Measurements from ENCODE around the gene IL36B. TPM values are rescaled to one million over a fixed set of nuclear protein-coding genes. Genes with fewer than 3 reads are reported as not detected.

Gene IL36B
- total RNA-seq, 2 experiments from 2014 or later, result not detected

DNA sequence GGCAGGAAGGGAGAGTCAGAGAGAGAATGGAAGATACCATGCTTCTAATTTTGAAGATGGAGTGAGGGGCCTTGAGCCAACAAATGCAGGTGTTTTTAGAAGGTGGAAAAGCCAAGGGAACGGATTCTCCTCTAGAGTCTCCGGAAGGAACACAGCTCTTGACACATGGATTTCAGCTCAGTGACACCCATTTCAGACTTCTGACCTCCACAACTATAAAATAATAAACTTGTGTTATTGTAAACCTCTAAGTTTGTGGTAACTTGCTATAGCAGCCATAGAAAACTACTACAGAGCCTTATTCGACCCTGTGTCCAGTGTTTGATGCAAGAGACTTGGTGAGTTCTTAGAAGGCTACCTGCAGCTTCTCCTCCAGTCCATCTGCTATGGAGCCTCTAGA is 22.9 kb upstream of the IL36B start:
- H3K27ac Mint-ChIP-seq, result peak overlapping the region; percentile 76
- H3K4me1 Mint-ChIP-seq (ENCODE audit: low read depth), result peaks cover 30% of the 10 kb centered on the region
- no peaks in the 10 kb centered on the region for H3K9me3 Mint-ChIP-seq (ENCODE audit: insufficient read depth)
- CTCF ChIA-PET, result interaction anchor here (0.9 to 12.0 kb wide), 14 partner anchors 9 to 315 kb away, joined by 3 to 215 read pairs (median 5); no protein-coding TSS in a partner anchor
- DNase-seq (no peak), ATAC-seq (no peak)
- no peaks in the 10 kb centered on the region for H3K27me3 Mint-ChIP-seq (ENCODE audit: low read depth)
- POLR2A ChIA-PET, result interaction anchor here (1.3 kb wide), 1 partner anchor 99 kb away, joined by 3 read pairs; the partner anchor contains the start of gene PSD4
- no peak overlapping the region for H3K4me3 Mint-ChIP-seq
- H3K36me3 Mint-ChIP-seq (ENCODE audit: low read depth), result no peaks in the 10 kb centered on the region

DNA sequence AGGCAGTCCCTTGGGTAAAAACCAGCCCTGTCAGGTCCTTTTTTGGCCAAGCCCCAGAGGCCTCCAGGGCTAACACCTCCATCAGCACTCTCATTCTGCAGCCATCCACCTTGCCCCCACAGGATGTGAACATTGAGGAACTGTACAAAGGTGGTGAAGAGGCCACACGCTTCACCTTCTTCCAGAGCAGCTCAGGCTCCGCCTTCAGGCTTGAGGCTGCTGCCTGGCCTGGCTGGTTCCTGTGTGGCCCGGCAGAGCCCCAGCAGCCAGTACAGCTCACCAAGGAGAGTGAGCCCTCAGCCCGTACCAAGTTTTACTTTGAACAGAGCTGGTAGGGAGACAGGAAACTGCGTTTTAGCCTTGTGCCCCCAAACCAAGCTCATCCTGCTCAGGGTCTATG is 22.4 kb upstream of the IL36B start:
- H3K4me3 Mint-ChIP-seq, result no peak overlapping the region
- H3K4me1 Mint-ChIP-seq (ENCODE audit: low read depth), result peaks cover 30% of the 10 kb centered on the region
- H3K27me3 Mint-ChIP-seq (ENCODE audit: low read depth), result peaks cover under 1% of the 10 kb centered on the region
- peak overlapping the region; percentile 76 for H3K27ac Mint-ChIP-seq
- CTCF ChIA-PET, result interaction anchor here (1.5 to 12.0 kb wide), 10 partner anchors 10 to 315 kb away, joined by 3 to 215 read pairs (median 5); no protein-coding TSS in a partner anchor
- no peaks in the 10 kb centered on the region for H3K9me3 Mint-ChIP-seq (ENCODE audit: insufficient read depth)
- DNase-seq, result peak; percentile 71
- H3K36me3 Mint-ChIP-seq (ENCODE audit: low read depth), result no peaks in the 10 kb centered on the region
- POLR2A ChIA-PET, result interaction anchor here (1.3 kb wide), 1 partner anchor 99 kb away, joined by 3 read pairs; the partner anchor contains the start of gene PSD4
- ATAC-seq, result peak; percentile 97

DNA sequence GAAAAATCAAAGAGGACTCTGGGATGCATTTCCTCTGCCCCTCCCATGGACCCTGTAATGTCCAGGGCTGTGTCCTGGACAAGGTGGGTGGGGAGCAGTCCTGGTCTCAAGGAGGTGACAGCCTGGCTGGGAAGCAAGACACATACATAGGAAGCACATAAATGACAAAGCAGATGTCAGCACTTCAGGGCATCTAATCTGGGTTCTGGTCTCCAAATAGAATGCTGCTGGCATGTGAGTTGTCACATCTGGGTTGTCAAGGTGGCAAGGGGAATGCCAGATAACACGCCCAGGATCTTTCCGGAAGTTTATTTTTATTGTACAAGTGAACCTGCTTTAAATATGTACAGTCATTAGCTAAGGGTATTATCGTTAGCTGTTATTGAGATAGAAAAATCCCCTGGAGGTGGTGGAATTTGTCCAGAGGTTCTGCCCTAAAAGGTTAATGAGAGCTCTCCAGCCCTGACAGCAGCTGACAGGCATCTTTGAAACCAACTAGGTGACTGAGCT is 20.7 kb upstream of the IL36B start:
- H3K27me3 Mint-ChIP-seq (ENCODE audit: low read depth), result peaks cover 7% of the 10 kb centered on the region
- no peak overlapping the region for H3K4me3 Mint-ChIP-seq
- DNase-seq (no peak), ATAC-seq (no peak)
- H3K36me3 Mint-ChIP-seq (ENCODE audit: low read depth), result no peaks in the 10 kb centered on the region
- no peaks in the 10 kb centered on the region for H3K9me3 Mint-ChIP-seq (ENCODE audit: insufficient read depth)
- H3K4me1 Mint-ChIP-seq (ENCODE audit: low read depth), result peaks cover 30% of the 10 kb centered on the region
- ChIA-PET CTCF (interaction anchor here (0.6 to 1.8 kb wide), 4 partner anchors 9 to 88 kb away, joined by 3 to 10 read pairs (median 3); no protein-coding TSS in a partner anchor), POLR2A (no interaction called here)
- H3K27ac Mint-ChIP-seq, result no peak overlapping the region

DNA sequence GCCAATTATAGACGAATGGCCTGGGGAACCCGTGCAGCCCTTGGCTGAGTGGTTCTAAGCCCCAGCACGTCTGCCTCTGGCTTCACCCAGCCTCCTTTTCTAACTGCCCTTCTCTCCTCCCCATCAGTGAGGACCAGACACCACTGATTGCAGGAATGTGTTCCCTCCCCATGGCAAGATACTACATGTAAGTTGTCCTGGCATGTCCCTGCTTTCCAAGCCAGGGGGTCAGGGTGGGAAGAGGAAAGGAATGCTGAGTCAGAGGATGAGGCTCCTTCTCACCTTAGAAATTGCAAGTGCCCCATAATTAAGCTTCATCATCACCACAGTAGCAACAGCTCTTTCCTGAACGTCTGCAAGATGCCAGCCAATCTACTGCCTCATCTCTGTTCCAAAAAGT is 19.9 kb upstream of the IL36B start:
- no peak overlapping the region for H3K27ac Mint-ChIP-seq
- ATAC-seq, result no peak
- CTCF ChIA-PET, result interaction anchor here (0.6 to 1.8 kb wide), 4 partner anchors 10 to 87 kb away, joined by 3 to 10 read pairs (median 3); no protein-coding TSS in a partner anchor
- H3K4me1 Mint-ChIP-seq (ENCODE audit: low read depth), result peaks cover 30% of the 10 kb centered on the region
- DNase-seq, result no peak
- no peak overlapping the region for H3K4me3 Mint-ChIP-seq
- no peaks in the 10 kb centered on the region for H3K36me3 Mint-ChIP-seq (ENCODE audit: low read depth)
- no peaks in the 10 kb centered on the region for H3K9me3 Mint-ChIP-seq (ENCODE audit: insufficient read depth)
- peaks cover 7% of the 10 kb centered on the region for H3K27me3 Mint-ChIP-seq (ENCODE audit: low read depth)
- POLR2A ChIA-PET, result no interaction called here

GRCh38 chr2:113070606-113070975 is 17.9 kb upstream of the IL36B start:
- DNase-seq (no peak), ATAC-seq (no peak)
- ChIA-PET POLR2A (no interaction called here), CTCF (interaction anchor here (1.7 to 3.1 kb wide), 2 partner anchors 9 to 10 kb away, joined by 6 to 15 read pairs; no protein-coding TSS in a partner anchor)
- no peak overlapping the region for H3K4me3 Mint-ChIP-seq
- H3K4me1 Mint-ChIP-seq (ENCODE audit: low read depth), result peaks cover 16% of the 10 kb centered on the region
- no peak overlapping the region for H3K27ac Mint-ChIP-seq
- no peaks in the 10 kb centered on the region for H3K36me3 Mint-ChIP-seq (ENCODE audit: low read depth)
- H3K9me3 Mint-ChIP-seq (ENCODE audit: insufficient read depth), result no peaks in the 10 kb centered on the region
- H3K27me3 Mint-ChIP-seq (ENCODE audit: low read depth), result peaks cover 7% of the 10 kb centered on the region

- DNase-seq (no peak), ATAC-seq (no peak)
- Mint-ChIP-seq H3K36me3 (ENCODE audit: low read depth) (no peaks in the 10 kb centered on the region), H3K4me1 (ENCODE audit: low read depth) (peaks cover 11% of the 10 kb centered on the region), H3K27me3 (ENCODE audit: low read depth) (peaks cover 7% of the 10 kb centered on the region), H3K9me3 (ENCODE audit: insufficient read depth) (no peaks in the 10 kb centered on the region), H3K4me3 (no peak overlapping the region), H3K27ac (no peak overlapping the region)
- CTCF ChIA-PET, result interaction anchor here (3.1 kb wide), 1 partner anchor 9 kb away, joined by 15 read pairs; no protein-coding TSS in a partner anchor
- POLR2A ChIA-PET, result no interaction called here
Observed at GRCh38 chr2:113069676-113070605, 17.3 kb upstream of the IL36B start.

DNA sequence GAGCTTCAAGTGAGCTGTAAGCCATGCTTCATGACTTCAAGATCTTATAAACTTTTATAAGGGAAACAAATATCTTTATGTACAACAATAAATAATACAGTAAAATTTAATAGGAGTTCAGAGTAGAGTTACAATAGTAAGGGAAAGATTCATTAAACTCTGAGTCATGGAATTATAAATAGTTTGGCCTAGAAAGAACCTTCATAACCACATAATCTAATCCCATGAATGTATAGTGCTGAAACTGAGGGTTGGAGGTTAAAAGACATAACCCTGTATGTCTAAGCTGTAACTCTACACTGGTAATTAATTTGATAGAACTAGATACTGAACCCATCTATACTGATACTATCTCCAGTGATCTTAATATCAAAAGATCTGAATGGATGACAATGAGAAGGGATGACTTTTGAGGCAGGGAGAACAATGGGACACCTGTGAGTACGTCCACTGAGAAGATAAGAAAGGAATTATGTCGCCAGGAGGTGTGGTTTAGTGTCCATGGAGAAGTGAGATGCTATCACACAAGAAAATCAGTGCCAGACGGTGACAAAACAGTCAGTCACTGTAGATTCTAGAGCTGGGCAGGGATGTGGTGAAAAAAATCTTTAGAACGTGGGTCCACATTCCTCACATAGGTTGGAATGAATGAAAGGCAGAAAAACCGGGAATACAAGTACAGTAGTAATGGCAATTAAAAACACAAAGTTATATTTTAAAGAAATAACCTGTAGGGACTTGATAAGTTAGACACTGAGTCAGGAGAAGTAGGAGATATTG is 16.2 kb upstream of the IL36B start:
- no peak for DNase-seq
- H3K27me3 Mint-ChIP-seq (ENCODE audit: low read depth), result peaks cover 8% of the 10 kb centered on the region
- no peak overlapping the region for H3K27ac Mint-ChIP-seq
- ChIA-PET POLR2A (no interaction called here), CTCF (interaction anchor here (1.4 to 3.1 kb wide), 2 partner anchors 10 to 16 kb away, joined by 3 to 15 read pairs; no protein-coding TSS in a partner anchor)
- ATAC-seq, result no peak
- H3K9me3 Mint-ChIP-seq (ENCODE audit: insufficient read depth), result no peaks in the 10 kb centered on the region
- no peaks in the 10 kb centered on the region for H3K36me3 Mint-ChIP-seq (ENCODE audit: low read depth)
- peaks cover under 1% of the 10 kb centered on the region for H3K4me1 Mint-ChIP-seq (ENCODE audit: low read depth)
- no peak overlapping the region for H3K4me3 Mint-ChIP-seq

GRCh38 chr2:113068249-113068648 is 15.6 kb upstream of the IL36B start:
- CTCF ChIA-PET, result interaction anchor here (1.4 to 3.1 kb wide), 2 partner anchors 11 to 17 kb away, joined by 3 to 15 read pairs; no protein-coding TSS in a partner anchor
- POLR2A ChIA-PET, result no interaction called here
- H3K4me1 Mint-ChIP-seq (ENCODE audit: low read depth), result no peaks in the 10 kb centered on the region
- H3K27ac Mint-ChIP-seq, result no peak overlapping the region
- peaks cover 10% of the 10 kb centered on the region for H3K27me3 Mint-ChIP-seq (ENCODE audit: low read depth)
- ATAC-seq (no peak), DNase-seq (no peak)
- H3K9me3 Mint-ChIP-seq (ENCODE audit: insufficient read depth), result no peaks in the 10 kb centered on the region
- no peaks in the 10 kb centered on the region for H3K36me3 Mint-ChIP-seq (ENCODE audit: low read depth)
- no peak overlapping the region for H3K4me3 Mint-ChIP-seq

- Mint-ChIP-seq H3K4me1 (ENCODE audit: low read depth) (no peaks in the 10 kb centered on the region), H3K27me3 (ENCODE audit: low read depth) (peaks cover 10% of the 10 kb centered on the region), H3K4me3 (no peak within 1 kb of the TSS), H3K36me3 (ENCODE audit: low read depth) (no peaks in the 10 kb centered on the region), H3K9me3 (ENCODE audit: insufficient read depth) (no peaks in the 10 kb centered on the region), H3K27ac (no peak within 1 kb of the TSS)
- DNase-seq (no peak), ATAC-seq (no peak)
- ChIA-PET CTCF (interaction anchor here (1.4 to 3.1 kb wide), 2 partner anchors 12 to 17 kb away, joined by 3 to 15 read pairs; no protein-coding TSS in a partner anchor), POLR2A (no interaction called here)
Observed at GRCh38 chr2:113067681-113068080, 15.0 kb upstream of the IL36B start, which contains the start of gene IL1F10. TSS of gene IL1F10 (plus strand) at chr2:113067970. CDS start at chr2:113072739, 4,769 bp downstream.

GRCh38 chr2:113064898-113065297 is 12.2 kb upstream of the IL36B start:
- ATAC-seq (no peak), DNase-seq (peak; percentile 8)
- peaks cover 8% of the 10 kb centered on the region for H3K27me3 Mint-ChIP-seq (ENCODE audit: low read depth)
- CTCF ChIA-PET, result interaction anchor here (0.9 to 1.5 kb wide), 4 partner anchors 15 to 123 kb away, joined by 3 to 9 read pairs (median 3); no protein-coding TSS in a partner anchor
- POLR2A ChIA-PET, result no interaction called here
- no peaks in the 10 kb centered on the region for H3K4me1 Mint-ChIP-seq (ENCODE audit: low read depth)
- H3K9me3 Mint-ChIP-seq (ENCODE audit: insufficient read depth), result no peaks in the 10 kb centered on the region
- H3K36me3 Mint-ChIP-seq (ENCODE audit: low read depth), result no peaks in the 10 kb centered on the region
- H3K27ac Mint-ChIP-seq, result no peak overlapping the region
- H3K4me3 Mint-ChIP-seq, result no peak overlapping the region

GRCh38 chr2:113064281-113064680 is 11.6 kb upstream of the IL36B start:
- peaks cover 3% of the 10 kb centered on the region for H3K27me3 Mint-ChIP-seq (ENCODE audit: low read depth)
- no peaks in the 10 kb centered on the region for H3K36me3 Mint-ChIP-seq (ENCODE audit: low read depth)
- no peaks in the 10 kb centered on the region for H3K4me1 Mint-ChIP-seq (ENCODE audit: low read depth)
- ATAC-seq (no peak), DNase-seq (peak; percentile 11)
- H3K9me3 Mint-ChIP-seq (ENCODE audit: insufficient read depth), result no peaks in the 10 kb centered on the region
- CTCF ChIA-PET, result interaction anchor here (0.9 to 1.5 kb wide), 4 partner anchors 16 to 123 kb away, joined by 3 to 9 read pairs (median 3); no protein-coding TSS in a partner anchor
- no peak overlapping the region for H3K4me3 Mint-ChIP-seq
- POLR2A ChIA-PET, result no interaction called here
- H3K27ac Mint-ChIP-seq, result no peak overlapping the region

All from activated CD8-positive, alpha-beta T cell treated with anti-CD3 and anti-CD28 coated beads, Interleukin-2, amount 10 ng/mL, durations not matched to agents 7 days and 5 days (primary cell).